Stimulated activated CD8-positive, alpha-beta memory T cell treated with anti-CD3 and anti-CD28 coated beads, Interleukin-12 subunit alpha, Interleukin-12 subunit beta, amount 100 ng/mL, for 1 hour (primary cell): ENCODE measurements around the gene GGCX.
"Not testable (repeated sequence)": the region's sequence is repeated elsewhere in the genome, so short reads cannot be mapped to it uniquely, and the experiment has no call there.

ENCODE experiments used
- DNase-seq: peaks from one replicate; pipeline ENCODE4 v3.0.0-alpha.2; 2020; ENCODE audit warnings: low read depth

Gene GGCX

GRCh38 chr2:85561280-85562212 is at the start of gene GGCX:
Gene GGCX (minus strand): TSS chr2:85561493. CDS start chr2:85561428, 65 bp downstream.
- DNase-seq, result peak; percentile 91

GRCh38 chr2:85607268-85608215 is 46.2 kb upstream of the GGCX start:
- no peak for DNase-seq

DNA sequence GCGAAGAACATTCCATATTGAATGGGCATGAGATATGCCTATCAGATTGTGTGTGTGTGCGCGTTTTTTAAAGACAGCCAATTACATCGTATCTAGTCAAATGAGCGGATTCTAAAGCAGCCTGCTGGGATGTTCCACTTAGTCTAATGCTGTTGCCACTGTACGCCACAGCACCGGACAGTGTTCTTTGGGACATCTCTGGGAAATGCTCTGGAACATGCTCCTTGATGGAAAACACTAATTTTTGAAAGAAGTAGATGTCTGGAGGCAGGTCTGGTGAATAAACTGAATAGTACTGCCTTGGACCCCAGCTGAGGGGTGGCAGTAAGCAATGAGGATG is 44.8 kb upstream of the GGCX start:
- DNase-seq, result no peak

- DNase-seq, result no peak
Observed at GRCh38 chr2:85605406-85606115, 44.3 kb upstream of the GGCX start.

DNA sequence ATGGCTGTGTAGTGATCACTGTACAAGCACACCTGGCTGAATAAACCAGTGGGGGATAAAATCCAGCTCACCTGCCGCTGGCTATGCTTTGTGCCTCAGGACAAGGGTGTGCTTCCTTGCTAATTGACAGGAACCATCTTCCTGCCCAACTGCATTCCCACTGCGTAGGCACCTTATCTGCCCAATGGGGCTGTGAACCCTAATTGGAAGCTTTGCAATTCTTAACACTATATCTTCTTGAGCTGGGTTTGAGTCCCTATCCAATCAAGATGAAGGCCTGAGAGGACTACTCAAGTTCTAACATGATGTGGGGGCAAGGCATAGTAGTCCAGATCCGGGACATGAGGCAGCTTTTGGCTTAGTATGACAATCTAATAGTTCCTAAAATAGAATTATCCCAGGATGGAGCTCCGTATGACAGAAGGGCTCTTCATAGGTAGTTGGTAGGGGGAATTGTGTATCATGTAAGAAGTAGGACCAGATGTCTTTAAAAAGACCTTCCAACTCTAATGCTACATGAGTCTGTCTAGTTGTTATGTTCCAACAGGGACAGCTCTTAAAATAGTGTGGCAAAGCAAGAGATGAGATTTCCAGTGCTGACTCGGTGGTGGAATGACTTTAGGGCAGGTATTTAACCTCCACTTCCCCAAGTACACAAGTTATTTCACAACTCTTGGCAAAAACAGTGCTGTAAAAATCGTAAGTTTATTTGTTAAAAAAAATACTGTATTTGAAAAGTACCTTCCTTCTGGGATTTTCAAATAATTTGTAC is 43.5 kb upstream of the GGCX start:
- DNase-seq, result no peak

- DNase-seq, result not testable (repeated sequence)
Observed at GRCh38 chr2:85604133-85604444, 42.8 kb upstream of the GGCX start.

DNA sequence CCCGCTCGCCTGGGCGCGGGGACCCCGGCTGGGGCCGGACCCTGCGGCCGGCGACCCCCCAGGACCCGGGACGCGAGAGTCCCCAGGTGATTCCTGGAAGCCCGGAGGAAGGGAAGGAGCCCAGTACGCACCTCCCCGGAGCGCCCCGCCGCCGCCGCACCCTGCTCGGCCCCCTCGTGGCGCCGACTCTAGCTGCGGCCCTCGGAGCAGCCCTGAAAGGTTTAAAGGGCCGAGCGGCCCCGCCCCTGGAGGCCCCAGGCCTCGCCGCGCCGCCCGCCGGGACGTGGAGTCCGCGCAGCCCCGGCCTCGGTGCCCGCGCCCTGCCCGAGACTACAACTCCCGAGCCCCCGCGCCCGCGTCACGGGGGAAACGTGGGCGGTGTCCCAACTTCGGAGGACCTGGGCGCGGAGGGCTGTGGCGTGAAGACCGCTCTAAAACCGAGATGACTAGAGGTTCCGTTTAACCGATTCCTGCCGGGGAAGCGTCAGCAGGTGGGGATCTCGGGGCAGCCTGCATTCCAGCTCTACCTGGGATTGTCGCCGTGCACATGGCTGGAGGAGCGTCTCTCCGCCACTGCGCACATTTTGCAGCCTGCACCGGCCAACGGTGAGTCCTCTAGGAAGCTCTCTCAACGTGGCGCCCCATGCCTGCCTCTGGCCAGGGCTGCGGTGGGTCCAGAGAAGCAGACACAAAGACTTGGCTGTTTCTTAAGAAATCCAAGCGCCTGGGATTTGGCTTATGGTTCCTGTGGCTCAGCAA is 41.4 kb upstream of the GGCX start, which contains the start of gene TMEM150A:
Gene TMEM150A, minus strand, starts transcription at position 223 of the 759 bp plus-strand sequence. CDS start 750 bp downstream, outside the sequence.
- peak; percentile 77 for DNase-seq

DNA sequence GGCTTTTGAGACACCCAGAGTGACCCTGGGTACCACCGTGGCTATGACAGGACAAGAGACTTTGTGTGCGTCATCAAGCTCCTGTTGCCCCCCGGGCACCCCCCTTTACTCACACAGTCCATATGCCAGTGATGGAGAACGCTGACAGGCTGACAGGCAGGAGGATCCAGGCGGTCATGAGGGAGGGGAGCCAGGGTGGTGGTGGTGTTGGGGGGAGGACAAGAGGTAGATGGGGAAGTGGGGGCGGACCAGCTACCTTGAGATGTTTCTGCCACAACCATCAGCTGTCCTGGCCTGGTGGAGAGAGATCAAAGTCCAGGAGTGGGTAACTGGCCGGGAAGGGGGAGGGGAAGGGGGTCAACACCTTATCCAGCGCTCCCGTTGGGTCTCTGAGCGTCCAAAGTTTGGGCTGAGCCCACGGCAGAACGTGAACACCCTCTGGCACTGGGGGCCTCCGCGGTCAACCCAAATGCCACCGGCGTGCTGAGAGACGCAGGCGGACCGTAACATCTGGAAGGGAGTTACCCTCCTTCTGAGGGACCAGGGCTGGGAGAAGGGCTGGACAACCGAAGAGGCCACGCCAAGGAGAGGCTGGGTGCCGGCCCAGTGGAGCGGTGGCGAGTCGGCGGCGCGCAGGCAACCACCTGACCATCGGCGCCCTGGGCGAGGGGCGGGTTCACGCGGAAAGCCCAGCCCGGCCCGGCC is 40.6 kb upstream of the GGCX start:
- no peak for DNase-seq

DNA sequence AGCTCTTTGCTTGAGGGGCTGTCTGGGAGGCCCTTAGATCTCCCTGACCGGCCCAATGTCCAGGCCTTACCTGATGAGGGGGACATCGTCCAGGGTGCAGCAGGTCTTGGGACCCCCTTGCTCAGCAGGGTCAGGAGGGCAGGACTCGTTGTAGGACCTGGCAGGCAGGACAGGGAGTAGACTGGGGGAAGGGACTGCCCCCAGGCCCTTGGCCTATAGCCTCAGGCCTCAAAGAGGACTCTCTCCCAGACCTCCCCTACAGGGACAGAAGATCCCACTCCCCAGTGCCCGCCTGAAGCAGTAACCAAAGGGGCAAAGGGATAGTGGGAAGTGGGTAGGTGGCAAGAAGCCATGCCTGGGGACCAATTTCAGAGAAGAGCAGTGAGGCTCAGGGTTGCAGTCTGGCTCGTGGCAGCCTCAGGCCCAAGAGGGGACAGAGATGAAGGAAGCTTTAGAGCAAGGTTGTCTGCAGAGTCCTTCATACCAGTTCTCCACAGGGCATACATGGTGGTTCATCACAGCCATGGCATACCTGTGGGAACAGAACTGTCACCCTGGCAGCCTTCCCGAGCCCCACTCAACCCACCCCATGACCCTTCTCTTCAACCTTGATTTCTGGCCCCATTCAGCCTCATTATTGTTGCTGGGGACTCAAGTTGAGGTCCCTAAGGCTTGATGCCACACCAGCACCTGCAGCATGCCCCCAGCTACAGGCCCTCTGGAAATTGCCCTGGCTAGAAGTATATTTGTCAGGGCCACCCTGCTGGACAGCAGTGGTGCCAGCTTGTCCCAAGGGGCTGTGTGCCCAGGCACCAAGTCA is 39.9 kb upstream of the GGCX start:
- DNase-seq, result no peak

GRCh38 chr2:85600235-85600575 is 38.9 kb upstream of the GGCX start:
- no peak for DNase-seq

GRCh38 chr2:85599468-85600234 is 38.4 kb upstream of the GGCX start:
- no peak for DNase-seq

- DNase-seq, result no peak
Observed at GRCh38 chr2:85598594-85599340, 37.5 kb upstream of the GGCX start.

DNA sequence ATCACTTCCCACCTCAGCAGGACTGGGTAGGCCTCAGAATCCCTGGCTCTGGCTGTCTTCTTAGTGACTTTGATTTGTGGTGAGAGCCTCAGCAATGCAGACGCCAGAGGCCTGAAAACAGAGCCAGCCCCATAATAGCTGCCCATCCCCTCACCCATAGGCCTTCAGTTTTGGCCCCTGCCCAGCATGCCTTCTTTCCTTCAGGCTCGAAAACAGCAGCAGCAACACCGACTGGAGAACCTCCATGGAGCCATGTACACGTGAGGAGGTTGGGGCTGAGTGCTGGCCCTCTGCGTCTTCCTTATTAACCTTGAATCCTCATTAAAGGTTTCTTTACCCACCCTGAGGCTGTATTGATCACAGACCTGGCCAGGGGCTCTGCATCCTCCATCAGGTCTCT is 35.9 kb upstream of the GGCX start:
- DNase-seq, result no peak

- DNase-seq, result no peak
Observed at GRCh38 chr2:85596486-85597143, 35.3 kb upstream of the GGCX start.

- DNase-seq, result no peak
Observed at GRCh38 chr2:85596026-85596333, 34.7 kb upstream of the GGCX start.

GRCh38 chr2:85595301-85596025 is 34.2 kb upstream of the GGCX start, which contains the start of gene RNF181:
Gene RNF181 (plus strand): TSS chr2:85595745. CDS start chr2:85595764, 19 bp downstream.
- DNase-seq, result peak; percentile 85
